Measurements from ENCODE around the gene C19orf44. TPM values are rescaled to one million over a fixed set of nuclear protein-coding genes. Genes with fewer than 3 reads are reported as not detected.
"Not testable (repeated sequence)": the region's sequence is repeated elsewhere in the genome, so short reads cannot be mapped to it uniquely, and the experiment has no call there.

C19orf44 gene
- total and polyA plus RNA-seq, 2 experiments from 2014 or later: 2.5 to 5.9 TPM

GRCh38 chr19:16497837-16498236 is 1.6 kb downstream of the C19orf44 start:
- Mint-ChIP-seq H3K36me3 (ENCODE audit: low read depth) (peaks cover 6% of the 10 kb centered on the region; the same call in 2 of the 3 replicates), H3K27me3 (ENCODE audit: insufficient read depth, low read depth, poor library complexity) (no peaks in the 10 kb centered on the region), H3K4me3 (peak overlapping the region; percentile 91; the same call in 1 of the 3 replicates), H3K4me1 (peaks cover 6% of the 10 kb centered on the region), H3K9me3 (no peaks in the 10 kb centered on the region), H3K27ac (no peak overlapping the region)
- ATAC-seq (no peak), DNase-seq (ENCODE audit: low spot score) (no peak)
- Histone ChIP-seq H3K36me3 (ENCODE audit: insufficient read depth) (no peaks in the 10 kb centered on the region), H3K9me2 (ENCODE audit: insufficient read depth) (no peaks in the 10 kb centered on the region), H3K4me3 (no peak overlapping the region), H3K4me1 (ENCODE audit: insufficient read depth) (peaks cover 5% of the 10 kb centered on the region; the same call in 1 of the 2 replicates), H4K20me1 (replicated peaks; ENCODE audit: insufficient read depth) (no peaks in the 10 kb centered on the region), H3K4me2 (no peak overlapping the region), H3F3A (replicated peaks; ENCODE audit: low read depth) (0 out of 2 replicates have a peak, but pooled peaks cover 2% of the 10 kb centered on the region), H3K27ac (ENCODE audit: low read depth) (no peak overlapping the region), H2AFZ (no peak overlapping the region), H3K79me2 (replicated peaks; ENCODE audit: insufficient read depth) (peaks cover 7% of the 10 kb centered on the region; the same call in 1 of the 2 replicates), H3K27me3 (ENCODE audit: insufficient read depth) (no peaks in the 10 kb centered on the region)
- no peak for TF ChIP-seq STAT1 (IDR thresholded peaks at IDR 0.05; ENCODE audit: unreplicated experiment)

- Histone ChIP-seq H3K79me2 (replicated peaks; ENCODE audit: insufficient read depth) (no peaks in the 10 kb centered on the region), H3K4me2 (no peak overlapping the region), H3K36me3 (ENCODE audit: insufficient read depth) (no peaks in the 10 kb centered on the region), H3K4me3 (no peak overlapping the region), H3K27ac (ENCODE audit: low read depth) (no peak overlapping the region), H3K27me3 (ENCODE audit: insufficient read depth) (no peaks in the 10 kb centered on the region), H4K20me1 (replicated peaks; ENCODE audit: insufficient read depth) (no peaks in the 10 kb centered on the region), H3K4me1 (ENCODE audit: insufficient read depth) (no peaks in the 10 kb centered on the region), H3F3A (replicated peaks; ENCODE audit: low read depth) (no peaks in the 10 kb centered on the region), H2AFZ (no peak overlapping the region), H3K9me2 (ENCODE audit: insufficient read depth) (no peaks in the 10 kb centered on the region)
- H3K27ac Mint-ChIP-seq: no peak overlapping the region
- H3K27me3 Mint-ChIP-seq (ENCODE audit: insufficient read depth, low read depth, poor library complexity): no peaks in the 10 kb centered on the region
- peaks cover 13% of the 10 kb centered on the region for H3K36me3 Mint-ChIP-seq (ENCODE audit: low read depth)
- no peak overlapping the region for H3K4me3 Mint-ChIP-seq
- TF ChIP-seq POLR2AphosphoS5 (IDR thresholded peaks at IDR 0.05; ENCODE audit: low read depth) (no peak), EZH2phosphoT487 (IDR thresholded peaks at IDR 0.05; ENCODE audit: unreplicated experiment) (no peak), JUNB (IDR thresholded peaks at IDR 0.05; ENCODE audit: unreplicated experiment) (no peak)
- no peaks in the 10 kb centered on the region for H3K9me3 Mint-ChIP-seq
- ATAC-seq (no peak), DNase-seq (ENCODE audit: low spot score) (no peak)
- no peaks in the 10 kb centered on the region for H3K4me1 Mint-ChIP-seq
Measured at GRCh38 chr19:16504271-16504670, 8.1 kb downstream of the C19orf44 start.

GRCh38 chr19:16506161-16506560 is 10.0 kb downstream of the C19orf44 start:
- not testable (repeated sequence) for ATAC-seq

GRCh38 chr19:16506961-16507360 is 10.8 kb downstream of the C19orf44 start:
- no peaks in the 10 kb centered on the region for H3K79me2 ChIP-seq (replicated peaks; ENCODE audit: insufficient read depth)
- no peaks in the 10 kb centered on the region for H4K20me1 ChIP-seq (replicated peaks; ENCODE audit: insufficient read depth)
- no peak overlapping the region for H3K4me3 Mint-ChIP-seq
- H3K27ac ChIP-seq (ENCODE audit: low read depth): no peak overlapping the region
- H3K27me3 ChIP-seq (ENCODE audit: insufficient read depth): no peaks in the 10 kb centered on the region
- no peak overlapping the region for H3K27ac Mint-ChIP-seq
- H3K36me3 Mint-ChIP-seq (ENCODE audit: low read depth): peaks cover 11% of the 10 kb centered on the region
- H3K9me2 ChIP-seq (ENCODE audit: insufficient read depth): no peaks in the 10 kb centered on the region
- H3F3A ChIP-seq (replicated peaks; ENCODE audit: low read depth): no peaks in the 10 kb centered on the region
- H3K27me3 Mint-ChIP-seq (ENCODE audit: insufficient read depth, low read depth, poor library complexity): peaks cover 3% of the 10 kb centered on the region
- H2AFZ ChIP-seq: no peak overlapping the region
- H3K4me1 ChIP-seq (ENCODE audit: insufficient read depth): no peaks in the 10 kb centered on the region
- H3K4me3 ChIP-seq: no peak overlapping the region
- no peaks in the 10 kb centered on the region for H3K9me3 Mint-ChIP-seq
- no peak overlapping the region for H3K4me2 ChIP-seq
- DNase-seq (ENCODE audit: low spot score) (no peak), ATAC-seq (no peak)
- TF ChIP-seq STAT1 (IDR thresholded peaks at IDR 0.05; ENCODE audit: unreplicated experiment) (no peak), CTCF (conservative IDR thresholded peaks at IDR 0.05; ENCODE audit: low read depth in 2 of 2) (no peak), REST (IDR thresholded peaks at IDR 0.05; ENCODE audit: unreplicated experiment) (no peak), EZH2 (IDR thresholded peaks at IDR 0.05; ENCODE audit: low read depth, unreplicated experiment) (no peak), ETS1 (IDR thresholded peaks at IDR 0.05) (no peak)
- H3K4me1 Mint-ChIP-seq: no peaks in the 10 kb centered on the region
- no peaks in the 10 kb centered on the region for H3K36me3 ChIP-seq (ENCODE audit: insufficient read depth)

More at GRCh38 chr19:16506161-16506560, 10.0 kb downstream of the C19orf44 start:
- H3K4me3 ChIP-seq; H3K4me1 ChIP-seq (ENCODE audit: insufficient read depth); H3K4me3 Mint-ChIP-seq; H3K36me3 ChIP-seq (ENCODE audit: insufficient read depth); H2AFZ ChIP-seq; H3K27me3 ChIP-seq (ENCODE audit: insufficient read depth); H3K9me3 Mint-ChIP-seq; H3K4me1 Mint-ChIP-seq; H3K79me2 ChIP-seq (replicated peaks; ENCODE audit: insufficient read depth); H3K27ac ChIP-seq (ENCODE audit: low read depth); H3K27me3 Mint-ChIP-seq (ENCODE audit: insufficient read depth, low read depth, poor library complexity); H3K9me2 ChIP-seq (ENCODE audit: insufficient read depth); H3K4me2 ChIP-seq; H3F3A ChIP-seq (replicated peaks; ENCODE audit: low read depth); H4K20me1 ChIP-seq (replicated peaks; ENCODE audit: insufficient read depth); H3K27ac Mint-ChIP-seq; DNase-seq (ENCODE audit: low spot score): not testable (repeated sequence)
- H3K36me3 Mint-ChIP-seq (ENCODE audit: low read depth): peaks cover 12% of the 10 kb centered on the region
